ENCODE measurements around the gene ITPRID2.

The ITPRID2 gene

GRCh38 chr2:181891258-181891965, at the start of gene ITPRID2:
TSS of gene ITPRID2 (plus strand) at chr2:181891730. CDS start at chr2:181892067, 337 bp downstream.
- peak; percentile 70 for DNase-seq (ENCODE audit: low spot score)

DNA sequence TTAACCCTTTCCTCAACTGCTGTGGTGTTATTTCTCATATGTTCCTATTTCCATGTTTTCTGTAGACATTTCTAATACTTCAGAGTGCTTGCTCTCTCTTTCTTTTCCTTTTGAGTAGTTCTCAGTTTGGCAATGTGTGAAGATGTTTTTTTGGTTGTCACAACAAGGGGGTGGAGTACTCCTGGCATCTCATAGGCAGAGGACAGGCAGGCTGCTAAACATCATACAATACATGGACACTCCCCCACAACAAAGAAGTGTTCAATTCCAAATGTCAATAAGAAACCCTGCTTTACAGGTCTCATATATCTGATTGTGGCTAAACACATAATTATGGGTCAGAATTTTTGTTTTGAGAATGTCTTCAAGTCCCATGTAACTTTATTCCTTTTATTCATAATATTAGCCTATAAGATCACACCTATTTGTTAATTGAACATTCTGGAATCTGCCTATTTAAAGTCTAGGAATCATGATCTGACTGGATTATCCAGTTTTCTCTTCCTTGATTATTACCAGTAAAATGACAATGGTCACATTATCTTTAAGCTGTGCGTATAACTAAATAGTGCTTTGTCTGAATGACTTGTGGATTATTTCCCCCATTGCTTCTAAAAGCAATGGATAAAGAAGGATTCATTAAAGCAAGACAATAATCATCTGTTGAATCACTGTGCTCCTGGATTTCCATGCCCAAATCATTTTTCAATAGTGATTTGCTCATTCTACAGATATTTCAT, 46.8 kb upstream of the ITPRID2 start:
- no peak for DNase-seq (ENCODE audit: low spot score)

DNA sequence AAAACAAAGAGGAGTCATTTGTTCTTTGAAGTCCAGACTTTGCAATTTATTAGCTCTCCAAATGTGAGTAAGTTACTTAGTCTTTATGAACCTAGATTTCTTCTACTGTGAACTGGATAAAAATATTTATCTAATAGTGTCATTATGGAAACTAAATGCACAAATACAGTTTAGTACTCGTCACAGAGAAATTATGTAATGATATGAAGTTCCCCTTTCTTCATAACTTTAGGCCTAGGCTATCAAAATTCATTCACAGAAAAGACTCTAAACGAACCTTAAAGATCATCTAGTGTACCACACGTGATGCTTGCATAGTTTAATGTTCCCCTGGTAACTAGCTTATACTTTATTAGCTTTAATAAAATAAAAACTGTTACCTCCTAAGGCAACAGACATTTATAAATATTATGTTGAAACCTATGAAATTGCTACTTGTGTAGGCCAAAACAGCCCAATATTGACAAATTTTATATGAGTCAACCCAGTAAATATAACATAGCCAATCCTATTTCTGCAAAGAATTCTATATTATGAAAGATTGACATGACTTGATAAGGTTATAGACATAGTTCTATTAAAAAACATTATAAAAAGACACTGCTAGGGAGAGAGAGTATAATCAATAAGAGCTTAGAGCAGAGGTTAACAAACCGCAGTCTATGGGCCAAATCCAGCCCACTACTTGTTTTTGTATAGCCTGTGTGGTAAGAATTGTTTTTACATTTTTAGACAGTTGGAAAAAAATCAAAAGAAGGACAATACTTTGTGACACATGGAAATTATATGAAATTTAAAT, 44.9 kb upstream of the ITPRID2 start:
- no peak for DNase-seq (ENCODE audit: low spot score)

GRCh38 chr2:181847198-181847556, 44.4 kb upstream of the ITPRID2 start:
- no peak for DNase-seq (ENCODE audit: low spot score)

GRCh38 chr2:181847702-181848101, 43.8 kb upstream of the ITPRID2 start:
- no peak for DNase-seq (ENCODE audit: low spot score)

DNA sequence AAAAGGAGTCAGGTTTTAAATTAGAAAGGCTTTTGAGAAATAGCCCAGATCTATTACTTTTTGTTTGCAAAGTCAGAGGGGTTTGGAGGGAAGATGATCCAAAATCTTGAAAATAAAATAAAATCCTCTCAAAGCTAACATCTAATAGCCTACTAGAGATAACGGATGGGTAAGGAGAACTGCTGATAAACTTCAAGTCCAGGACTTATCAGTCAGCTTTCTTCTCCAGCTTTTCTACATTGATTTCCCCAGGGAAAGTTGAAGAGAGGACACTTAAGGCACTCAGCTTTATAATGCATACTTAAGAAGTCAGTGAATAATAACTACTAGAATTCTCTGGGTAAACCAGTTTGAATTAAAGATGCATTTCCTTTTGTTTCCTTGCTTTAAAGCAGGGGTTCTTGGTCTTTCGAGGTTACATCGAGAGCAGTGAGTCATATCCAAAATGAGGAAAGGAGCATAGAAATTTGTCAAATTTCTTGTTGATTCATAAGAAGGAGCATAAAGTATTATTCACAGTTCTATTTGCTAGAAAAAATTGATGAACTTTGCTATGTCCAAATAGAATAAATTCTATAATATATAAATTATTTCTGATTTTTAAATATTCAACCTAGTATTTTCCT, 43.2 kb upstream of the ITPRID2 start:
- no peak for DNase-seq (ENCODE audit: low spot score)

DNA sequence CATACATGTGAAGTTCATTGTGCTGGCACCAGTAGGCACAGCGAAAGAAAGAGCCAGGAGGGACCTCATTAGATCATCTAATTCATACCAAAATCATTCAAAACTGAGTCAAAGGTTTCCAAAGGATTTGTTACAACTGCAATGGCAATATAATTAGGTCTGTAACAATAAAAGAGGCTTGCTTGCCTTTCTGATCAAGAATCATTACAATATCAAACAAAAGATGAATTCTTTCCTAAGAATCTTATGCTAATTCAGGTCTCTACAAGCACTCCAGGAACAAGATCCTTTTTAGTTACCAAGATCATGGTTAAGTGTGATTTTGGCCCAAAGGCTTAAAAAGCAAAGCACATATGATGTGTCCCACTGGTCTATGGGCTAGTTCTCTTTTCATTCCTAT, 41.9 kb upstream of the ITPRID2 start:
- DNase-seq (ENCODE audit: low spot score), result no peak

- no peak for DNase-seq (ENCODE audit: low spot score)
These were observed 40.5 kb upstream of the ITPRID2 start for GRCh38 chr2:181850936-181851560.

DNA sequence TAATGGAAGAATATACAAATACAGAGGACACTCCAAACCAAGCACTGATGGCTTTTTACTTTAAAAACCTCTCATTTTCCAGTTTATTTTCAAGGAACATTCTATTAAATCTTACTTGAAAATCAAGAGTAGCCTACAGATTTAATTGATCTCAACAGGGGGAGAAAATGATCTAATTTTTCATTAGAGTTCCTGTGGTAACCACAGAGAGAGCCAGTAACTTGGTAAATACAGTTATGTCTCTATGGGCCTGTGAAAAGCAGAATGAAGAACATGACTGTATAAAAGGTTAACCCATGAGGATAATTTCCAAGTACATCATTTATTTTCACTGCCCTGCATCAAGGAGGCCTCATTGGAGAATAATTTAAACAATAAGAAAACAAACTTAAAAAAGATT, 39.8 kb upstream of the ITPRID2 start:
- no peak for DNase-seq (ENCODE audit: low spot score)

DNA sequence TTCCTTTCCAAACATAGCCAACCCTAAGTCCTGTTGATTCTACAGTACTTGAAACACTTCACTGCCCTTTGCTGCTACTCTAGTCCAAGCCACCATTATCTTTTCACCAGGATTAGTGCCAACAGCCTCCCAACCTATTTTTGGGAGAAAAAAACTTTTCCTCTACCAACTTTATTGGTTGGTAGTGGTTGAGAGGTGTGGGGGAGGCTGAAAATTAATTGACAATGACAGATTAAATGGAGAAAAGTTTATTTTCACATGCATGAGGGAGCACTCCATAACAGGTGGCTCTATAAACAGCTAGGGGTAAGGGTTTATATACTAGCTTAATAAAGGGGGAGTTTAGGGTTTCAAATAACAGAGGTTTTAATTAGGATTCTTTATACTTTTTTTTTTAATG, 37.8 kb upstream of the ITPRID2 start:
- no peak for DNase-seq (ENCODE audit: low spot score)

- DNase-seq (ENCODE audit: low spot score), result no peak
These were observed 34.0 kb upstream of the ITPRID2 start for GRCh38 chr2:181857483-181857882.

DNA sequence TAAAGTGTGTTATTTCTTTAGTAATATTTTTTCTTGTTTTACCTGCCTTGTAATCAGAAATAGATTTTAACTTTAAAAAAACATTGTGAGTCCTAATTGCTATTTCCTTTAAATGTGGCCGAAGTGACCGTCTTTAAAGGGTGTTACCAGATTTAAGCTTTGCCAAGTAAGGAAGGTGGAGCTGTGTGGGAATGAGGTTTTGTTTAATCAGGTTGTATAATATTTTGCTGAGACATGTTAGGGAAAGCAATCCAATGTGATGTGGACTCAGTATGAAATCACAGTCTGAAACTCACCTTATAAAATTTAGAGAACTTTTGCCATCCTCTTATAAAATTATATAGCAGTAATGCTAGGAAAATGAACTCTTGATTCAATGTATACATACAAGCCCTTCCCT, 32.9 kb upstream of the ITPRID2 start:
- no peak for DNase-seq (ENCODE audit: low spot score)

- DNase-seq (ENCODE audit: low spot score), result no peak
These were observed 32.4 kb upstream of the ITPRID2 start for GRCh38 chr2:181859123-181859522.

GRCh38 chr2:181859803-181860202, 31.7 kb upstream of the ITPRID2 start:
- DNase-seq (ENCODE audit: low spot score), result no peak

DNA sequence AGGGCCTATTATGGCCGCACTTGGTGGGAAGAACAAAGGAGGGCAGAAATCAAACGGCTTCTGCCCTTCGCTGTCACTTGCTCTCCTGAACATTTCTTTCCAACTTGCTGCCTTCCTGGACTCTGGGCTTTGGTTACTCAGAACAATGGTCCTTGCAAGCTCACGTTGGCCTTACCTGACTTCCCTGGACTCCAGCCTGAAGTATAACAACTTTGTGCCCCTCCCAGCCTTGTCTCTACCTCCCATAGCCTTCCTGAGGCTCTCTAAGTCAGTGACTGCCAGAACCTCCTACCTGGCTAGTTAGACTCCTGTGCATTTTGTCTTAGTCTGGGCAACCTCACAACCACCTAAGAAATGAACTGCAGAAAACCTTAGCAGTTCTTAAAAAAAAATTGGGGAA, 30.2 kb upstream of the ITPRID2 start:
- DNase-seq (ENCODE audit: low spot score), result no peak

- DNase-seq (ENCODE audit: low spot score), result no peak
These were observed 28.8 kb upstream of the ITPRID2 start for GRCh38 chr2:181862583-181863281.

- DNase-seq (ENCODE audit: low spot score), result no peak
These were observed 19.4 kb upstream of the ITPRID2 start for GRCh38 chr2:181872178-181872577.

DNA sequence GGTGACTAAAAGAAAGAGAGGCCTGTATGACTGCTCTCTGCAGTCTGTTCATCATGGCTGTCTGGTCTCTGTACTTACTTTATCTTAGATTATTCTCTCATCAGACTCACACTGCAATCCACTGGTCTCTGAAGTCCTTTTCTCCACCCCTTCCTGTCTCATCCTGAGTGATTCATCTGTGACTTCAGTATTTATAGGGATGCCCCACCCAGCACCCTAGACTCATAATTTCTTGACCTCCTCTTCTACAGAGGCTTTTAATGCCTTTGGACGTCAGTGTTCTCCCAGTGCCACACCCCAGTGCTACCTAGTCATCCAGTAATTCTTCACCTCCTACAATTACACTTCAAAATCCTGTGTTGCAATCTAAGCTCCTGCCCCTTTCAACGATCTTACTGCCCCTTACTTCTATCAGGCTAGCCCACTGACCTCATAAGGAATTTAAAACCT, 14.9 kb upstream of the ITPRID2 start:
- DNase-seq (ENCODE audit: low spot score), result no peak

DNA sequence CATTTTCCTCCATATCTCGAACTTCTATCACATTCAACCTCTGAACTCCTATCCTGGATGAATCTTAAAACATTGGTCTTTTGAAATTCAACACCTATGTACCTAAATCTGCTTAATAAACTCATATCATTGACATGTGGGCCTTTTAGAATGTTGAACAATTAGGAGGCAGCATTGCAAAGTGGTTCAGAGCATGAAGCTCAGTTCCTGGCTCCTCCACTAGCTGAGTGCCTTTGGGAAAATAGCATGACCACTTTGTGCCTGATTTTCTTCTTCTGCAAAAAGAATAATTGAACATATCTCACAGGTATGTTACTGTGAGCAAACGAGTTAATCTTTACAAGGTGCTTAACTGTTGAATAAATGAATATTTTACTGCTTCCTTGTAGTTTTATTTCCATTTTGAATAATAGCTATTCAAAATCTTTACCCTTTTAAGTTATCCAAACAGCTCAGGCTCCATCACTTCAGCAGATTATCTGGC, 14.3 kb upstream of the ITPRID2 start:
- no peak for DNase-seq (ENCODE audit: low spot score)

GRCh38 chr2:181878448-181878847, 13.1 kb upstream of the ITPRID2 start:
- DNase-seq (ENCODE audit: low spot score), result no peak

DNA sequence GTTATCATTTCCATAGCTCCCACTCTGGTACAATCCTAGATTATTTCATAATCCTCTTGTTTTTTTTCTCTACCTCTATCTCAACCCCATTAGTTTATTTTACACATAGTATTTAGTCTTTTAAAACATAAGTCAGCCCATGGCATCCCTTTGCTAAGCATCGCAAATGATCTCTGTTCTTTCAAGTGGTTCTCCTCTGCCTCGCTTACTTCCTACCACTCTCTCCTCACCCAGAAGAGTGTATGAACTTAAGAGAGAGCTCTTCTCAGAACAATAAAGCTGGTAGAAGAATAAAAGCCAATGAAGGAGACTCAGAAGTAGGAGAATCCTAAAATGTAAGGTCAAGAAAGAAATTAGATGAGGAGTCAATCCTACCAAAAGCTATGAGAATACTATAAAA, 12.2 kb upstream of the ITPRID2 start:
- no peak for DNase-seq (ENCODE audit: low spot score)
